Nephron (organoid): ENCODE measurements around the gene GPC5.

Experiments used
- H3K27ac Mint-ChIP-seq, 3 experiments: 2 replicates each; pipeline ENCODE4 v1.8.0; 2020; ENCODE audit warnings: mixed read lengths in 3 of 3, mild to moderate bottlenecking in 2 of 3, moderate library complexity in 1 of 3
- H3K27me3 Mint-ChIP-seq: 2 replicates; pipeline ENCODE4 v1.8.0; 2021; ENCODE audit warnings: low read depth, mild to moderate bottlenecking, moderate library complexity, mixed read lengths
- H3K36me3 Mint-ChIP-seq: 2 replicates; pipeline ENCODE4 v1.8.0; 2020; ENCODE audit warnings: low read depth, mixed read lengths
- H3K4me1 Mint-ChIP-seq: 2 replicates; pipeline ENCODE4 v1.8.0; 2020; ENCODE audit warnings: mixed read lengths
- H3K4me3 Mint-ChIP-seq, 3 experiments: 2 replicates each; pipeline ENCODE4 v1.8.0; 2020; ENCODE audit warnings: mild to moderate bottlenecking in 3 of 3, mixed read lengths in 3 of 3, moderate library complexity in 2 of 3
- H3K9me3 Mint-ChIP-seq: 2 replicates; pipeline ENCODE4 v1.8.0; 2020; ENCODE audit warnings: mixed read lengths
- TF ChIP-seq, protein P1 (sequence below), 3 experiments: fragments of 200-600 bp; sonication (generic); IDR thresholded peaks; one replicate each; pipeline ENCODE4 v1.5.0; 2021; ENCODE audit warnings: antibody characterized with exemption in 3 of 3; ENCODE audit not compliant: unreplicated experiment in 3 of 3

Gene GPC5

DNA sequence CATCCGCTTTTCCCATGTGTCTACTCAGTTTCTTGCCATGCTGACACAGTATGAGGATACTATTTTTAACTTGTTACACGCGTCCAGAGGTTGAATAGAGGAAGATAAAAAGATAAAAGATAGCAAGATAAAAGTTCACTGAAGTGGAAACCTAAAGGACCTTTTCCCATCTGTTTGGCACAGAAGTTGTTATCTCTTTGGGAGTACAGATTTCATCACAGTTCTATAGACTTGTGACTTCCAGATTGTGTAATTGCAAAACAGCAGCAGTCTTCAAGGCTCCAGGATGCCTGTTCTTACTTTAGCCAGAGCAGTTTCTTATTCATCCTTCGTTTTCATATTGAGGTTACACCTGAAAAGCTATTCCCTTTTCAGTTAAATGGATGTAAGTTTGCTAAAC lies 369.2 kb downstream of the GPC5 start:
- Mint-ChIP-seq H3K4me1 (no peaks in the 10 kb centered on the region), H3K27me3 (no peaks in the 10 kb centered on the region), H3K27ac (no peak overlapping the region), H3K36me3 (no peaks in the 10 kb centered on the region), H3K4me3 (no peak overlapping the region), H3K9me3 (no peaks in the 10 kb centered on the region)
- TF ChIP-seq, protein P1, sequence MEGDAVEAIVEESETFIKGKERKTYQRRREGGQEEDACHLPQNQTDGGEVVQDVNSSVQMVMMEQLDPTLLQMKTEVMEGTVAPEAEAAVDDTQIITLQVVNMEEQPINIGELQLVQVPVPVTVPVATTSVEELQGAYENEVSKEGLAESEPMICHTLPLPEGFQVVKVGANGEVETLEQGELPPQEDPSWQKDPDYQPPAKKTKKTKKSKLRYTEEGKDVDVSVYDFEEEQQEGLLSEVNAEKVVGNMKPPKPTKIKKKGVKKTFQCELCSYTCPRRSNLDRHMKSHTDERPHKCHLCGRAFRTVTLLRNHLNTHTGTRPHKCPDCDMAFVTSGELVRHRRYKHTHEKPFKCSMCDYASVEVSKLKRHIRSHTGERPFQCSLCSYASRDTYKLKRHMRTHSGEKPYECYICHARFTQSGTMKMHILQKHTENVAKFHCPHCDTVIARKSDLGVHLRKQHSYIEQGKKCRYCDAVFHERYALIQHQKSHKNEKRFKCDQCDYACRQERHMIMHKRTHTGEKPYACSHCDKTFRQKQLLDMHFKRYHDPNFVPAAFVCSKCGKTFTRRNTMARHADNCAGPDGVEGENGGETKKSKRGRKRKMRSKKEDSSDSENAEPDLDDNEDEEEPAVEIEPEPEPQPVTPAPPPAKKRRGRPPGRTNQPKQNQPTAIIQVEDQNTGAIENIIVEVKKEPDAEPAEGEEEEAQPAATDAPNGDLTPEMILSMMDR (IDR thresholded peaks at IDR 0.05; ENCODE audit: unreplicated experiment in 3 of 3) = no peak

DNA sequence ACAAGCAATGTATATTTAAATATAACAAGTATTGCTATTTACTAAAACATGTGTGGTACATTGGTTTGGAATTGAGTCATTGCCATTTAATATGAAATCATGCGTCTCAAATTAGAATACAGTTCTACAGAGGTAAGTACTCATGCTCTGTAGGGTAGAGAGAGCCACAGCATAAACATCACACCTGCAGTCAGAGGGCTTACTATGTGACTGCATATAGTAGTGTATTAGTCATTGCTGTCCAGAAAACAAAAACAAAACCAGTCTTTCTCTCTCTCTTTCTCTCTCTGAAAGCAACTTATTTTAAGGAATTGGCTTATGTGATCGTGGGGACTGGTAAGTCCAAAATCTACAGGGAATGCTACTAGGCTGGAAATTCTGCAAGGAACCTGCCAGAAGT lies 370.3 kb downstream of the GPC5 start:
- Mint-ChIP-seq H3K36me3 (no peaks in the 10 kb centered on the region), H3K27ac (no peak overlapping the region), H3K27me3 (no peaks in the 10 kb centered on the region), H3K9me3 (no peaks in the 10 kb centered on the region), H3K4me3 (no peak overlapping the region), H3K4me1 (no peaks in the 10 kb centered on the region)
- TF ChIP-seq, protein P1 (IDR thresholded peaks at IDR 0.05; ENCODE audit: unreplicated experiment in 3 of 3) = no peak

DNA sequence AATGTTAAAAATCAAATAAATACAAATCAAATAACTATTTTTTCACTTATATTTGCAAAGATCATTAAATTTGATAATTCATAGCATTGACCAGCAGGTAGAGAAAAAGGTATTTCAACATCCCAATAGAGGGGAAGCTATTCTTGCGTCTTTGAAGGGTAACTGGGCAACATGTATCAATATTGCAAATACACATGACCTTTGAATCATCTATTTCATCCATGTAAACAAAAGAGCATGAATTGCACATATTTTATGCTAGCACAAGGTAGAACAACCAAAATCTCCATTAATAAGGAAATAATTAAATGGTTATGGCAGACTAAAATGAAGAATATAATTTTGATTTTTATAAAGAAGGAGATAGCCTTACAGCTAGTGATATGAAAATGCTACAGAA lies 372.8 kb downstream of the GPC5 start:
- Mint-ChIP-seq H3K27ac (no peak overlapping the region), H3K4me1 (no peaks in the 10 kb centered on the region), H3K36me3 (no peaks in the 10 kb centered on the region), H3K9me3 (no peaks in the 10 kb centered on the region), H3K4me3 (no peak overlapping the region), H3K27me3 (no peaks in the 10 kb centered on the region)
- TF ChIP-seq, protein P1 (IDR thresholded peaks at IDR 0.05; ENCODE audit: unreplicated experiment in 3 of 3) = no peak

DNA sequence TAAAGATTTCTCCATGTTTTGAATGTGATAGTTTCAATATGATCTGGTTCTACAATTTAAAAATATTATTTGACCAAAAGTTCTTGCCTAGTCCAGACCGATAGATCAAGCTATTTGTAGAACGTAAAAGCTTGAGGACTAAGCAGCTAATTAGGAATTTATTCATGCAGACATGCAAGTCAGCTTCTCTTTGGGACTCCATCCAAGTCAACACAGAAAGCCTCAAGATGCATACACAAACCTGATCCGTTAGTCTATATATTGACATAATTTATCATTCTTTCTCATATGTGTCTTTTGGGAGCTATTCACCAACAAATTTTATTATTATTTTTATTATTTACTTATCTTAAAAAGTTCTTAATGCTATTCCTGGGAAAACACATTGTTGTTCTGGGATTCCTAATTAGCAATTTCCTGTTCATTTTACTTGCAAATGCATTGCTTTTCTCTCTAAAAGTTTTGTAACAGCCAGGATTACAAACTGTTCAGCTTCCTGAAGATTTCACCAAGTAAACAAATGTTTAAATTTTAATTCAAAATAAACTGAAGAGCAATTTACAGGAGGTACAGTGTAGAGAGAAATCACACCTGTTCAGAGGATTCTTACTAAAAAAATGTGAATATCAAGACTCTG lies 375.3 kb downstream of the GPC5 start:
- TF ChIP-seq, protein P1 (IDR thresholded peaks at IDR 0.05; ENCODE audit: unreplicated experiment in 3 of 3) = no peak
- Mint-ChIP-seq H3K27ac (no peak overlapping the region), H3K36me3 (no peaks in the 10 kb centered on the region), H3K4me3 (no peak overlapping the region), H3K4me1 (no peaks in the 10 kb centered on the region), H3K9me3 (no peaks in the 10 kb centered on the region), H3K27me3 (no peaks in the 10 kb centered on the region)

DNA sequence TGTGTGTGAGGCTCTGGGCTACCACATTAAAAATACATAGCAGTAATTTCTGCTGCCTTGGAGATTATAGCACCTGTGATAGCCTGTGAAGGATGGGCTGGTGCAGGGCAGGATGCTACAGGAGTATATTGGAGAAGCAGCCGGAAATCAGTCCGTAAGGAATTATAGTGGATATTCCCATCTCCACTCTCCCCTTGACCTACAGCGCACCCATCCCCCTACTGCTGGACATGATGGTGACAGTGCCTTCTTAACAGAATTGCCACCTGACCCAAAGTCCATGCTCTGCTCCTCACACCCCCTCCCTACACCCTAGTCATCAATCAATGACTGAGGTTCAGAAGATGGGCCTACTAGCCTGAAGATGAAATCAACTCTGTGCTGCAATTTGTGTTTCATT lies 376.0 kb downstream of the GPC5 start:
- Mint-ChIP-seq H3K36me3 (no peaks in the 10 kb centered on the region), H3K27me3 (no peaks in the 10 kb centered on the region), H3K27ac (no peak overlapping the region), H3K4me3 (no peak overlapping the region), H3K9me3 (no peaks in the 10 kb centered on the region), H3K4me1 (no peaks in the 10 kb centered on the region)
- TF ChIP-seq, protein P1 (IDR thresholded peaks at IDR 0.05; ENCODE audit: unreplicated experiment in 3 of 3) = no peak

DNA sequence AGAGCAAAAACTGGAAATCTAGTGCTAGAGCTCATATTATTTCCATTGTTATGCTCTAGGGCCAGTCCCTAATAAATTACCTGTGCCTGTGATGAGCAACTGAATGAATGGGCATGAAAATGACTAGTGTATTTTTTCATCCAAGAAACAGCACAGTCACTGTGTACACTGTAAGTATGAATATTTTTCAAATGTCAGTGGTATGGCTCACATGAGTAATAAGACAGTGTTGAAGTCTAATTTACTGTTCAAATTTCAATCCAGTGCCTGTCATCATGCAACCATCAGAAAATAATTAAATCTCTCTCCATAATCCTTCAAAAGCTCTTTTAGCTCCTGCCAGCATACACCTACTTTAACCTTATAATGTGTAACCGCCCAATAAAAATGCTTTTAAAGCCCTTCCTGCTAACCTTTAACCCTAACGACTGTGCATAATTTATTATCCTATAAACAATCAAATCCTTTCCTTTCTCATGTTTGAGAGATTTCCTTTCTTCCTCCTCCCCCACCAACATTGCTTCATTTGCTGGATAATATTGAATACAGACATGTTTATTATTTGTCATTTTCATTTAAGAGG lies 378.3 kb downstream of the GPC5 start:
- H3K27ac Mint-ChIP-seq = peak overlapping the region in 1 of 3 experiments; percentile 2
- no peaks in the 10 kb centered on the region for H3K4me1 Mint-ChIP-seq

More for the DNA sequence above, 378.3 kb downstream of the GPC5 start:
- TF ChIP-seq, protein P1 (IDR thresholded peaks at IDR 0.05; ENCODE audit: unreplicated experiment in 3 of 3) = no peak
- Mint-ChIP-seq H3K4me3 (no peak overlapping the region), H3K27me3 (no peaks in the 10 kb centered on the region), H3K9me3 (no peaks in the 10 kb centered on the region), H3K36me3 (no peaks in the 10 kb centered on the region)
